H1 (cell line): ENCODE results near the gene HBQ1. TPM values are rescaled to one million over a fixed set of nuclear protein-coding genes. Genes with fewer than 3 reads are reported as not detected.

ENCODE experiments used
- CTCF ChIA-PET: fragments of 300-600 bp; sonication (Branson Sonifier 250); formaldehyde crosslinking; loops from one replicate; lab custom pipeline; 2021; ENCODE audit not compliant: partially characterized antibody; lab: Charles Lee
- POLR2A ChIA-PET: fragments of 300-600 bp; sonication (Branson Sonifier 250); formaldehyde crosslinking; loops from one replicate; lab custom pipeline; 2021; ENCODE audit warnings: inconsistent platforms; ENCODE audit not compliant: partially characterized antibody; lab: Charles Lee
- DNase-seq, 2 experiments: peaks; one replicate each; pipeline versions ENCODE4 v3.0.0 to v3.0.0-alpha.2; 2010 to 2022; ENCODE audit warnings: low spot score in 2 of 2, low read depth in 1 of 2, mixed read lengths in 1 of 2
- FAIRE-seq: peaks from 2 replicates; lab custom pipeline; 2011; peaks lifted over from hg19 to GRCh38; lab: Jason Lieb, UNC
- H2AFZ ChIP-seq: 2 replicates; pipeline ENCODE4 v1.8.1; 2012; ENCODE audit warnings: low read length, inconsistent platforms
- H2AK5ac ChIP-seq: 2 replicates; pipeline ENCODE4 v1.6.1; 2013; ENCODE audit warnings: low read depth, low read length
- H2BK120ac ChIP-seq: replicated peaks from 2 replicates; pipeline ENCODE3; 2013; ENCODE audit warnings: low read depth, low read length, inconsistent platforms
- H2BK12ac ChIP-seq: 2 replicates; pipeline ENCODE4 v1.6.1; 2013; ENCODE audit warnings: low read depth, low read length
- H2BK15ac ChIP-seq: 2 replicates; pipeline ENCODE4 v1.6.1; 2013; ENCODE audit warnings: low read length
- H2BK20ac ChIP-seq: 2 replicates; pipeline ENCODE4 v1.6.1; 2013; ENCODE audit warnings: low read length
- H2BK5ac ChIP-seq: 2 replicates; pipeline ENCODE4 v1.6.1; 2013; ENCODE audit warnings: low read depth, low read length
- H3K14ac ChIP-seq: 2 replicates; pipeline ENCODE4 v1.6.1; 2013; ENCODE audit warnings: inconsistent platforms; ENCODE audit not compliant: insufficient read length
- H3K18ac ChIP-seq: 2 replicates; pipeline ENCODE4 v1.6.1; 2013; ENCODE audit warnings: low read length; ENCODE audit errors: extremely low read depth
- H3K23ac ChIP-seq: 2 replicates; pipeline ENCODE4 v1.6.1; 2013; ENCODE audit warnings: inconsistent platforms; ENCODE audit not compliant: insufficient read length
- H3K23me2 ChIP-seq: 2 replicates; pipeline ENCODE4 v1.6.1; 2013; ENCODE audit warnings: low read depth, low read length
- H3K27ac ChIP-seq: 2 replicates; pipeline ENCODE4 v1.6.1; 2011; ENCODE audit warnings: low read depth, low read length, inconsistent platforms
- H3K27me3 ChIP-seq, 4 experiments: replicated peaks in 1 of 4; 1 replicate in 1 of 4; 2 replicates in 3 of 4; pipeline versions ENCODE4 v1.6.1 to v1.8.1; 2011 to 2013; ENCODE audit warnings: low read length in 3 of 4, mild to moderate bottlenecking in 3 of 4, inconsistent platforms in 2 of 4, mixed read lengths in 2 of 4, moderate library complexity in 1 of 4; ENCODE audit not compliant: control insufficient read depth in 3 of 4, insufficient read depth in 3 of 4; ENCODE audit errors: extremely low read depth in 1 of 4
- H3K36me3 ChIP-seq, 4 experiments: 2 replicates each; pipeline versions ENCODE4 v1.6.1 to v1.8.1; 2011 to 2013; ENCODE audit warnings: mild to moderate bottlenecking in 4 of 4, low read length in 3 of 4, moderate library complexity in 2 of 4, control low read depth in 1 of 4, inconsistent platforms in 1 of 4; ENCODE audit not compliant: insufficient read depth in 4 of 4, control insufficient read depth in 2 of 4
- H3K4ac ChIP-seq: replicated peaks from 2 replicates; pipeline ENCODE3; 2013; ENCODE audit warnings: low read length, low read depth, mixed read lengths, inconsistent platforms; ENCODE audit not compliant: insufficient read length
- H3K4me1 ChIP-seq, 4 experiments: replicated peaks in 1 of 4; 1 replicate in 1 of 4; 2 replicates in 3 of 4; pipeline versions ENCODE4 v1.6.1 to v1.8.1; 2011 to 2013; ENCODE audit warnings: low read length in 3 of 4, inconsistent platforms in 2 of 4, mixed read lengths in 1 of 4; ENCODE audit not compliant: insufficient read depth in 4 of 4, control insufficient read depth in 3 of 4
- H3K4me2 ChIP-seq, 2 experiments: 2 replicates each; pipeline versions ENCODE4 v1.6.1 to v1.8.1; 2011 to 2013; ENCODE audit warnings: low read depth in 2 of 2, low read length in 2 of 2, control low read depth in 1 of 2, inconsistent platforms in 1 of 2, mild to moderate bottlenecking in 1 of 2; ENCODE audit not compliant: insufficient read depth in 1 of 2
- H3K4me3 ChIP-seq, 4 experiments: fragments of 200-600, 300-600 bp in 1 of 4; sonication (generic), shearing (Covaris generic), sonication (Bioruptor Twin) in 1 of 4; 2 replicates each; pipeline versions ENCODE4 v1.5.1 to v1.8.1; 2011 to 2016; ENCODE audit warnings: low read length in 4 of 4, low read depth in 3 of 4, control low read depth in 2 of 4, inconsistent platforms in 2 of 4, mild to moderate bottlenecking in 2 of 4, mixed read lengths in 1 of 4, moderate library complexity in 1 of 4; ENCODE audit not compliant: insufficient read depth in 2 of 4; ENCODE audit errors: extremely low read depth in 1 of 4
- H3K56ac ChIP-seq: replicated peaks from 2 replicates; pipeline ENCODE3; 2013; ENCODE audit warnings: low read depth, mild to moderate bottlenecking, mixed read lengths, low read length, inconsistent platforms; ENCODE audit not compliant: insufficient read length
- H3K79me1 ChIP-seq: 2 replicates; pipeline ENCODE4 v1.6.1; 2013; ENCODE audit warnings: low read depth, low read length, control low read depth
- H3K79me2 ChIP-seq, 2 experiments: 2 replicates each; pipeline versions ENCODE4 v1.6.1 to v1.8.1; 2012 to 2013; ENCODE audit warnings: low read length in 2 of 2, mild to moderate bottlenecking in 2 of 2, inconsistent platforms in 1 of 2; ENCODE audit not compliant: insufficient read depth in 2 of 2, control insufficient read depth in 1 of 2
- H3K9ac ChIP-seq, 4 experiments: replicated peaks in 1 of 4; 1 replicate in 1 of 4; 2 replicates in 3 of 4; pipeline versions ENCODE4 v1.6.1 to v1.8.1; 2011 to 2013; ENCODE audit warnings: low read depth in 3 of 4, low read length in 3 of 4, control low read depth in 2 of 4, mild to moderate bottlenecking in 2 of 4, moderate library complexity in 2 of 4, inconsistent platforms in 1 of 4; ENCODE audit errors: extremely low read depth in 1 of 4
- H3K9me3 ChIP-seq, 2 experiments: 2 replicates each; pipeline versions ENCODE4 v1.6.1 to v1.8.1; 2012 to 2013; ENCODE audit warnings: mild to moderate bottlenecking in 2 of 2, moderate library complexity in 2 of 2, control low read depth in 1 of 2, inconsistent platforms in 1 of 2, low read depth in 1 of 2, low read length in 1 of 2, mixed read lengths in 1 of 2; ENCODE audit not compliant: insufficient read depth in 2 of 2
- H4K20me1 ChIP-seq, 2 experiments: replicated peaks in 1 of 2; 2 replicates each; pipeline versions ENCODE3 to v1.8.1; 2011 to 2013; ENCODE audit warnings: inconsistent platforms in 2 of 2, low read length in 2 of 2, mild to moderate bottlenecking in 1 of 2; ENCODE audit not compliant: insufficient read depth in 2 of 2, control insufficient read depth in 1 of 2
- H4K5ac ChIP-seq: 2 replicates; pipeline ENCODE4 v1.6.1; 2013; ENCODE audit warnings: low read length, low read depth, mixed read lengths, inconsistent platforms; ENCODE audit not compliant: insufficient read length
- H4K8ac ChIP-seq: 2 replicates; pipeline ENCODE4 v1.8.0; 2013; ENCODE audit warnings: mild to moderate bottlenecking, moderate library complexity, low read length, inconsistent platforms; ENCODE audit not compliant: insufficient read depth; ENCODE audit errors: extremely low read depth
- H4K91ac ChIP-seq: replicated peaks from 2 replicates; pipeline ENCODE3; 2013; ENCODE audit warnings: low read length, mixed read lengths, inconsistent platforms; ENCODE audit not compliant: insufficient read length
- SIRT6 ChIP-seq: IDR thresholded peaks from one replicate; pipeline ENCODE4 v1.7.1; 2012; ENCODE audit warnings: low read length, inconsistent platforms
- TEAD4 ChIP-seq: IDR thresholded peaks from 2 replicates; pipeline ENCODE4 v1.6.1; 2012; ENCODE audit warnings: low read depth, low read length, inconsistent platforms, mixed read lengths
- WGBS, 2 experiments: shearing (Covaris generic) in 1 of 2; methylation state at CpG; one replicate each; pipeline versions ENCODE4 v1.1.6 to v1.1.7; 2013 to 2015; ENCODE audit warnings: low lambda C conversion rate in 2 of 2, mixed read lengths in 2 of 2, inconsistent platforms in 1 of 2, low coverage in 1 of 2, missing lambda C conversion rate in 1 of 2; ENCODE audit not compliant: insufficient replicate concordance in 2 of 2, insufficient coverage in 1 of 2, insufficient read length in 1 of 2; ENCODE audit errors: extremely low coverage in 1 of 2, missing lambda C conversion rate in 1 of 2; 5-methylcytosine and 5-hydroxymethylcytosine counted together
- polyA plus RNA-seq, 7 experiments: library from polyadenylated mRNA; depleted of rRNA in 3 of 7; stranded (reverse) in 5 of 7; unstranded in 2 of 7; fragments of >200 nt in 5 of 7; fragments of 200-250 nt in 2 of 7; gene quantifications; 1 replicate in 5 of 7; 2 replicates in 1 of 7; 4 replicates in 1 of 7; pipeline versions ENCODE4 v1.2.1 to v1.2.3, GENCODE V29; 2011 to 2013; ENCODE audit warnings: missing spikeins in 2 of 7, mixed read lengths in 2 of 7
- total RNA-seq: library from RNA; stranded (reverse); fragmentation: NEBNext Ultra II Directional; extraction: Animal tissue kit (Norgen Biotek cat#: 25700); gene quantifications from 2 replicates; pipeline ENCODE4 v1.2.1, GENCODE V29; 2021

The HBQ1 gene
- total and polyA plus RNA-seq, 2 of the 8 experiments (the other 6 are each of a cell fraction or from before 2014, with no cell fraction given) = 2.9 to 17.1 TPM

GRCh38 chr16:193441-193840 is 13.2 kb downstream of the HBQ1 start:
- FAIRE-seq = no peak
- no peak overlapping the region for H4K8ac ChIP-seq
- no peak overlapping the region for H2AFZ ChIP-seq
- no peaks in the 10 kb centered on the region for H3K27me3 ChIP-seq
- no peak overlapping the region for H3K18ac ChIP-seq
- H3K4me3 ChIP-seq = no peak overlapping the region
- no peak overlapping the region for H3K4me2 ChIP-seq
- CTCF ChIA-PET = interaction anchor here (0.6 to 1.6 kb wide), 4 partner anchors 12 to 128 kb away, joined by 3 to 4 read pairs (median 4); no protein-coding TSS in a partner anchor
- H2BK5ac ChIP-seq = no peak overlapping the region
- no peak for TF ChIP-seq TEAD4
- no peak for TF ChIP-seq SIRT6
- H3K23ac ChIP-seq = no peak overlapping the region
- H3K27ac ChIP-seq = no peak overlapping the region
- H2BK12ac ChIP-seq = no peak overlapping the region
- H3K9ac ChIP-seq = no peak overlapping the region
- H3K4ac ChIP-seq = no peak overlapping the region
- H3K9me3 ChIP-seq = no peaks in the 10 kb centered on the region
- H2BK20ac ChIP-seq = no peak overlapping the region
- H3K79me2 ChIP-seq = no peaks in the 10 kb centered on the region; a peak in 1 of 4 replicates
- 97% methylated on average over 13 of the region's 15 CpGs; no CpG with 5 or more reads in 1 of the 2 experiments for WGBS, 2 experiments
- no peak for DNase-seq
- H2BK15ac ChIP-seq = no peak overlapping the region
- no peak overlapping the region for H4K91ac ChIP-seq
- no peak overlapping the region for H2AK5ac ChIP-seq
- H3K23me2 ChIP-seq = no peaks in the 10 kb centered on the region
- no peak overlapping the region for H3K14ac ChIP-seq
- peaks cover 2 to 20% of the 10 kb centered on the region in 2 experiments for H4K20me1 ChIP-seq
- no peaks in the 10 kb centered on the region for H3K4me1 ChIP-seq
- H3K36me3 ChIP-seq = peaks cover 43 to 94% (median 71%) of the 10 kb centered on the region in 4 experiments
- H4K5ac ChIP-seq = no peak overlapping the region
- peaks cover 4% of the 10 kb centered on the region; the same call in 1 of the 2 replicates for H3K79me1 ChIP-seq
- no peak overlapping the region for H3K56ac ChIP-seq
- H2BK120ac ChIP-seq = no peak overlapping the region
- POLR2A ChIA-PET = interaction anchor here (1.1 to 34.3 kb wide), 3 partner anchors 8 to 90 kb away, joined by 3 to 348 read pairs (median 6); partner anchors contain the start of genes LUC7L and PDIA2
